Stimulated activated CD8-positive, alpha-beta memory T cell treated with anti-CD3 and anti-CD28 coated beads, Interleukin-2, amount 100 ng/mL, for 1 hour (primary cell): ENCODE results near the gene EGFLAM.
"Not testable (repeated sequence)": the region's sequence is repeated elsewhere in the genome, so short reads cannot be mapped to it uniquely, and the experiment has no call there.

Experiments used
- DNase-seq, 2 donors: peaks; one replicate each; pipeline ENCODE4 v3.0.0-alpha.2; 2020; ENCODE audit warnings: low read depth in 2 of 2

Gene EGFLAM

GRCh38 chr5:38329132-38329715, 70.9 kb downstream of the EGFLAM start:
- DNase-seq: no peak

- DNase-seq: no peak
Measured at GRCh38 chr5:38330207-38330606, 71.8 kb downstream of the EGFLAM start.

- no peak for DNase-seq
Measured at GRCh38 chr5:38331831-38332230, 73.5 kb downstream of the EGFLAM start.

GRCh38 chr5:38333181-38333580, 74.8 kb downstream of the EGFLAM start:
- not testable (repeated sequence) for DNase-seq

- no peak for DNase-seq
Measured at GRCh38 chr5:38338455-38338854, 80.1 kb downstream of the EGFLAM start.

GRCh38 chr5:38339446-38339845, 81.1 kb downstream of the EGFLAM start:
- DNase-seq: no peak

- no peak for DNase-seq
Measured at GRCh38 chr5:38341056-38341455, 82.7 kb downstream of the EGFLAM start.

- no peak for DNase-seq
Measured at GRCh38 chr5:38341641-38342040, 83.3 kb downstream of the EGFLAM start.

GRCh38 chr5:38342261-38342660, 83.9 kb downstream of the EGFLAM start:
- DNase-seq: no peak

- no peak for DNase-seq
Measured at GRCh38 chr5:38344891-38345290, 86.5 kb downstream of the EGFLAM start.

- no peak for DNase-seq
Measured at GRCh38 chr5:38346593-38346992, 88.2 kb downstream of the EGFLAM start.

GRCh38 chr5:38347040-38347763, 88.8 kb downstream of the EGFLAM start:
- no peak for DNase-seq

- no peak for DNase-seq
Measured at GRCh38 chr5:38347896-38348295, 89.5 kb downstream of the EGFLAM start.

- no peak for DNase-seq
Measured at GRCh38 chr5:38360323-38361061, 102.1 kb downstream of the EGFLAM start.

GRCh38 chr5:38362713-38363112, 104.4 kb downstream of the EGFLAM start:
- no peak for DNase-seq

- DNase-seq: no peak
Measured at GRCh38 chr5:38364825-38365224, 106.5 kb downstream of the EGFLAM start.

- no peak for DNase-seq
Measured at GRCh38 chr5:38367410-38367809, 109.1 kb downstream of the EGFLAM start.

- DNase-seq: no peak
Measured at GRCh38 chr5:38367966-38368365, 109.6 kb downstream of the EGFLAM start.

GRCh38 chr5:38369692-38370091, 111.3 kb downstream of the EGFLAM start:
- DNase-seq: no peak

- no peak for DNase-seq
Measured at GRCh38 chr5:38370358-38371100, 112.2 kb downstream of the EGFLAM start.

- DNase-seq: no peak
Measured at GRCh38 chr5:38371596-38371995, 113.2 kb downstream of the EGFLAM start.

- no peak for DNase-seq
Measured at GRCh38 chr5:38373743-38374142, 115.4 kb downstream of the EGFLAM start.
